ENCODE measurements around the gene RABGGTA. TPM values are rescaled to one million over a fixed set of nuclear protein-coding genes. Genes with fewer than 3 reads are reported as not detected.
A peak's percentile ranks its signal among the peaks of the same experiment; 100 is the strongest.

RABGGTA gene
- total and polyA plus RNA-seq, 2 experiments from 2014 or later, result 17.6 to 20.7 TPM

DNA sequence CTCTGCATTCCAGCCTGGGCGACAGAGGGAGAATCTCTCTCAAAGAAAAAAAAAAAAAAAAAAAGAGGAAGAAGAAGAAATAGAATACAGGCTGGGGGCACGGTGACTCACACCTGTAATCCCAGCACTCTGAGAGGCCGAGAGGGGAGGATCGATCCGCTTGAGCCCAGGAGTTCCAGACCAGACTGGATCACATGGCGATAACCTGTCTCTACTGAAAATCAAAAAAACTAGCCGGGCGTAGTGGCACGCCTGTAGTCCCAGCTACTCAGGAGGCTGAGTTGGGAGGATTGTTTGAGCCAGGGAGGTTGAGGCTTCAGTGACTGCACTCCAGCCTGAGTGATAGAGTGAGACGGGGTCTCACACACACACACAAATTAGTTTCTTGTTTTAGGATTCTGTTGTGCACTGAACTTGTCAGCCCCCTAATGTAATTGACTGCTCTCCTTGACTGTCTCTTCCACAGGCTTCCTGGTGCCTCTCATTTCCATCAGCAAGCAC is 28.0 kb downstream of the RABGGTA start (continued):
- TF ChIP-seq, protein P1, sequence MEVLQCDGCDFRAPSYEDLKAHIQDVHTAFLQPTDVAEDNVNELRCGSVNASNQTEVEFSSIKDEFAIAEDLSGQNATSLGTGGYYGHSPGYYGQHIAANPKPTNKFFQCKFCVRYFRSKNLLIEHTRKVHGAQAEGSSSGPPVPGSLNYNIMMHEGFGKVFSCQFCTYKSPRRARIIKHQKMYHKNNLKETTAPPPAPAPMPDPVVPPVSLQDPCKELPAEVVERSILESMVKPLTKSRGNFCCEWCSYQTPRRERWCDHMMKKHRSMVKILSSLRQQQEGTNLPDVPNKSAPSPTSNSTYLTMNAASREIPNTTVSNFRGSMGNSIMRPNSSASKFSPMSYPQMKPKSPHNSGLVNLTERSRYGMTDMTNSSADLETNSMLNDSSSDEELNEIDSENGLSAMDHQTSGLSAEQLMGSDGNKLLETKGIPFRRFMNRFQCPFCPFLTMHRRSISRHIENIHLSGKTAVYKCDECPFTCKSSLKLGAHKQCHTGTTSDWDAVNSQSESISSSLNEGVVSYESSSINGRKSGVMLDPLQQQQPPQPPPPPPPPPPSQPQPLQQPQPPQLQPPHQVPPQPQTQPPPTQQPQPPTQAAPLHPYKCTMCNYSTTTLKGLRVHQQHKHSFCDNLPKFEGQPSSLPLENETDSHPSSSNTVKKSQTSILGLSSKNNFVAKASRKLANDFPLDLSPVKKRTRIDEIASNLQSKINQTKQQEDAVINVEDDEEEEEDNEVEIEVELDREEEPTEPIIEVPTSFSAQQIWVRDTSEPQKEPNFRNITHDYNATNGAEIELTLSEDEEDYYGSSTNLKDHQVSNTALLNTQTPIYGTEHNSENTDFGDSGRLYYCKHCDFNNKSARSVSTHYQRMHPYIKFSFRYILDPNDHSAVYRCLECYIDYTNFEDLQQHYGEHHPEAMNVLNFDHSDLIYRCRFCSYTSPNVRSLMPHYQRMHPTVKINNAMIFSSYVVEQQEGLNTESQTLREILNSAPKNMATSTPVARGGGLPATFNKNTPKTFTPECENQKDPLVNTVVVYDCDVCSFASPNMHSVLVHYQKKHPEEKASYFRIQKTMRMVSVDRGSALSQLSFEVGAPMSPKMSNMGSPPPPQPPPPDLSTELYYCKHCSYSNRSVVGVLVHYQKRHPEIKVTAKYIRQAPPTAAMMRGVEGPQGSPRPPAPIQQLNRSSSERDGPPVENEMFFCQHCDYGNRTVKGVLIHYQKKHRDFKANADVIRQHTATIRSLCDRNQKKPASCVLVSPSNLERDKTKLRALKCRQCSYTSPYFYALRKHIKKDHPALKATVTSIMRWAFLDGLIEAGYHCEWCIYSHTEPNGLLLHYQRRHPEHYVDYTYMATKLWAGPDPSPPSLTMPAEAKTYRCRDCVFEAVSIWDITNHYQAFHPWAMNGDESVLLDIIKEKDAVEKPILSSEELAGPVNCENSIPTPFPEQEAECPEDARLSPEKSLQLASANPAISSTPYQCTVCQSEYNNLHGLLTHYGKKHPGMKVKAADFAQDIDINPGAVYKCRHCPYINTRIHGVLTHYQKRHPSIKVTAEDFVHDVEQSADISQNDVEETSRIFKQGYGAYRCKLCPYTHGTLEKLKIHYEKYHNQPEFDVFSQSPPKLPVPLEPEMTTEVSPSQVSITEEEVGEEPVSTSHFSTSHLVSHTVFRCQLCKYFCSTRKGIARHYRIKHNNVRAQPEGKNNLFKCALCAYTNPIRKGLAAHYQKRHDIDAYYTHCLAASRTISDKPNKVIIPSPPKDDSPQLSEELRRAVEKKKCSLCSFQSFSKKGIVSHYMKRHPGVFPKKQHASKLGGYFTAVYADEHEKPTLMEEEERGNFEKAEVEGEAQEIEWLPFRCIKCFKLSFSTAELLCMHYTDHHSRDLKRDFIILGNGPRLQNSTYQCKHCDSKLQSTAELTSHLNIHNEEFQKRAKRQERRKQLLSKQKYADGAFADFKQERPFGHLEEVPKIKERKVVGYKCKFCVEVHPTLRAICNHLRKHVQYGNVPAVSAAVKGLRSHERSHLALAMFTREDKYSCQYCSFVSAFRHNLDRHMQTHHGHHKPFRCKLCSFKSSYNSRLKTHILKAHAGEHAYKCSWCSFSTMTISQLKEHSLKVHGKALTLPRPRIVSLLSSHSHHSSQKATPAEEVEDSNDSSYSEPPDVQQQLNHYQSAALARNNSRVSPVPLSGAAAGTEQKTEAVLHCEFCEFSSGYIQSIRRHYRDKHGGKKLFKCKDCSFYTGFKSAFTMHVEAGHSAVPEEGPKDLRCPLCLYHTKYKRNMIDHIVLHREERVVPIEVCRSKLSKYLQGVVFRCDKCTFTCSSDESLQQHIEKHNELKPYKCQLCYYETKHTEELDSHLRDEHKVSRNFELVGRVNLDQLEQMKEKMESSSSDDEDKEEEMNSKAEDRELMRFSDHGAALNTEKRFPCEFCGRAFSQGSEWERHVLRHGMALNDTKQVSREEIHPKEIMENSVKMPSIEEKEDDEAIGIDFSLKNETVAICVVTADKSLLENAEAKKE (CRISPR knock-in tag; IDR thresholded peaks at IDR 0.05), result no peak
- TF ChIP-seq EZH2phosphoT487 (IDR thresholded peaks at IDR 0.05; ENCODE audit: unreplicated experiment) (no peak), ZNF331 (CRISPR knock-in tag; IDR thresholded peaks at IDR 0.05; ENCODE audit: low read depth) (no peak)

DNA sequence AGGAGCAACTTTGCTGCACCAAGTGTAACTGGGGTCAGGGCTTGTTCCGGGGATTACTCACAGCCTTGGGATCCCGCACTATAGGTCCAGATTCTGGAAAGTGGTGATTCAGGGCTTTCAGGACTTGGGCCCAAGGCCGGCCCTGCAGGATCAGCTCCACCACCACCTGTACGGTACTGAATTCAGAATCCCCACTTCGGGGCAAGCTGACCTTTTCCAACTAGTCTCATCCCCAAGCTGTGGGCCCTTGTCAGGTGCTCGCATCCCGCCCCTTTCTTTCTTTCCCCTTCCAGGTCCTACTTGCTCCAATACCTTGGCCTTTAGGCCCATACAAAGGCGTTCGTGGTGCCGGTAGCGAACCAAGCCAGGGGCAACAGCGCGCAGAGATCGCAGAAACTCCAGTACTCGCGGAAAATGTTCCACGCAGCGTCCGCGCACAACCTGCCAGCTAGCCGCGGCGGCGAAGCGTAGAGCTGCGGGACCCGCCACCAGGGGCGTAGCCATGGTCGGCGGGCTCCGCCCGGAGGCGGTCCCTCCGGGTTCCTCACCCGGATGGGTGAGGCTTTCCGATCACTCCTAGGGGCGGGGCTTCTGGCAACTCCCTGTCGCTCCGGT is 29.5 kb downstream of the RABGGTA start:
- Mint-ChIP-seq H3K4me3 (peak overlapping the region; percentile 97), H3K4me1 (peaks cover 8% of the 10 kb centered on the region), H3K36me3 (ENCODE audit: low read depth) (peaks cover 40% of the 10 kb centered on the region), H3K9me3 (no peaks in the 10 kb centered on the region), H3K27me3 (ENCODE audit: insufficient read depth, low read depth, poor library complexity) (peaks cover 17% of the 10 kb centered on the region), H3K27ac (peak overlapping the region; percentile 99)
- H3K27ac ChIP-seq (ENCODE audit: low read depth), result peak overlapping the region; percentile 89
- H3K4me2 ChIP-seq, result peak overlapping the region; percentile 77
- DNase-seq (ENCODE audit: low spot score), result peak; percentile 97
- peaks cover 11% of the 10 kb centered on the region for H3F3A ChIP-seq (replicated peaks; ENCODE audit: low read depth)
- peak overlapping the region; percentile 98 for H3K4me3 ChIP-seq
- peaks cover 10% of the 10 kb centered on the region for H3K4me1 ChIP-seq (ENCODE audit: insufficient read depth)
- peaks cover 9% of the 10 kb centered on the region; the same call in 1 of the 2 replicates for H3K36me3 ChIP-seq (ENCODE audit: insufficient read depth)
- H4K20me1 ChIP-seq (replicated peaks; ENCODE audit: insufficient read depth), result no peaks in the 10 kb centered on the region; the same call in 1 of the 2 replicates
- TF ChIP-seq, protein P1 (CRISPR knock-in tag; IDR thresholded peaks at IDR 0.05), result no peak
- no peak for TF ChIP-seq JUNB (IDR thresholded peaks at IDR 0.05; ENCODE audit: unreplicated experiment)
- TF ChIP-seq, protein P2, sequence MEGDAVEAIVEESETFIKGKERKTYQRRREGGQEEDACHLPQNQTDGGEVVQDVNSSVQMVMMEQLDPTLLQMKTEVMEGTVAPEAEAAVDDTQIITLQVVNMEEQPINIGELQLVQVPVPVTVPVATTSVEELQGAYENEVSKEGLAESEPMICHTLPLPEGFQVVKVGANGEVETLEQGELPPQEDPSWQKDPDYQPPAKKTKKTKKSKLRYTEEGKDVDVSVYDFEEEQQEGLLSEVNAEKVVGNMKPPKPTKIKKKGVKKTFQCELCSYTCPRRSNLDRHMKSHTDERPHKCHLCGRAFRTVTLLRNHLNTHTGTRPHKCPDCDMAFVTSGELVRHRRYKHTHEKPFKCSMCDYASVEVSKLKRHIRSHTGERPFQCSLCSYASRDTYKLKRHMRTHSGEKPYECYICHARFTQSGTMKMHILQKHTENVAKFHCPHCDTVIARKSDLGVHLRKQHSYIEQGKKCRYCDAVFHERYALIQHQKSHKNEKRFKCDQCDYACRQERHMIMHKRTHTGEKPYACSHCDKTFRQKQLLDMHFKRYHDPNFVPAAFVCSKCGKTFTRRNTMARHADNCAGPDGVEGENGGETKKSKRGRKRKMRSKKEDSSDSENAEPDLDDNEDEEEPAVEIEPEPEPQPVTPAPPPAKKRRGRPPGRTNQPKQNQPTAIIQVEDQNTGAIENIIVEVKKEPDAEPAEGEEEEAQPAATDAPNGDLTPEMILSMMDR (conservative IDR thresholded peaks at IDR 0.05; ENCODE audit: low read depth in 2 of 2), result peak; percentile 1 to 42; a peak in 1 of 4 replicates
- TF ChIP-seq STAT1 (IDR thresholded peaks at IDR 0.05; ENCODE audit: unreplicated experiment), result no peak
- TF ChIP-seq EZH2phosphoT487 (IDR thresholded peaks at IDR 0.05; ENCODE audit: unreplicated experiment), result no peak
- peak; percentile 90 for ATAC-seq
- 0 out of 2 replicates have a peak, but pooled peaks cover 2% of the 10 kb centered on the region for H3K79me2 ChIP-seq (replicated peaks; ENCODE audit: insufficient read depth)
- H3K27me3 ChIP-seq (ENCODE audit: insufficient read depth), result peaks cover 3% of the 10 kb centered on the region; the same call in 1 of the 2 replicates
- H2AFZ ChIP-seq, result peak overlapping the region; percentile 96
- no peaks in the 10 kb centered on the region for H3K9me2 ChIP-seq (ENCODE audit: insufficient read depth)

Measured in GM23338 (cell line).